HG03521 (cell line): ENCODE measurements around the gene PIK3R1.

ENCODE experiments used
- ATAC-seq: cut with Tn5 transposase; IDR thresholded peaks from one replicate; pipeline ENCODE4 v1.9.1; 2021; ENCODE audit warnings: mild to moderate bottlenecking, moderate library complexity; ENCODE audit not compliant: unreplicated experiment

The PIK3R1 gene

DNA sequence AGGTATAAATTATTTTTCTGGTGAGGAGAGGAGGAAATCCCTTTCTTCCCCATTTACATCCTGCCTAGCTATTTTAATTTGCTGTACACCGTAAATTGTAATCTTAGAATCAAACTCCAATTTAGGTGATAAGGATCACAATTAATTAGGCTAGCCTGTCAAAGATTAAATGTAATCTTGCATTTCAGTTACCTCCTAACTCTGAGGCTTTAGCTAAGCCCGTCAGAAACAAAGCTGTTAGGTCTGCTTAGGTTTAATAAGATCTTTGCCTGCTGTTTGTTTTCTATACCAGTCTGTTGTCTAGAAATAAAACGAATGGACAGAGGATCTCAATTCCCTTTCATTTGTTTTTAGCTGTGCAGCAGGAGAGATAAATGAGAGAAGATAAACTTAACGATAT lies 51.5 kb downstream of the PIK3R1 start:
- ATAC-seq: no peak

DNA sequence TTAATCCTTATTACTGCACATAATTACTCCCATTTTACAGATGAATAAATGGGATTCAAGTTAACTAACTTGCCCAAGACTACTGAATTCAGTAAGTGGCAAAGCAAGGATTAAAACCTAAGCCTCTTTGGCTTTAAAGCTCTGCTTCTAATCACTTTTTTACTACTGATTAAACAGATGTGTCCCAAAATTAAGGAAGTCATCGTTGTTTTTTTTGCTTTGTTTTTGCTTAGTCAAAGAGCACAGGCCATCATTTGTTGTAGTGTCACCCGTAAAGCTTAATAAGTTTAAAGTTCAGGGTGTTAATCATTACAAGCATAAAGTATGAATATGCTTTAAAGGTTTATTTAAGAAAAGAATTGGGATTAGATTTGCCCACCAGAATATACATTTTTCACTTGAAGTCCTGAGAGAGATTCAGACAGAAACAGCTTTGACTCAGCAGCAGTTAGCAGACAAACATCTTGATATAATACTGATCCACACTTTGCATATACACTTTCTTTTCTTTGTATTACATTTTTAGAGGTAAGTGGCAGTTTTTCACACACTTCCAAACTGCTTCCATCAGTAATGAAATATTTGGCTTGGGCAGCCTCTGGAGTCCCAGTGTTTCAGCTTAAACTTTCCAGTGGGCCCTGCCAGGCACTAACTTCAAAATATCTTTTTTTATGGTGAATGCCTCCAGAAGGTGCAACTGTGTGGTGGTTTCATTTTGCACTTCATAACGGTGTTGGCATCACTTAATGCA lies 52.7 kb downstream of the PIK3R1 start:
- no peak for ATAC-seq

DNA sequence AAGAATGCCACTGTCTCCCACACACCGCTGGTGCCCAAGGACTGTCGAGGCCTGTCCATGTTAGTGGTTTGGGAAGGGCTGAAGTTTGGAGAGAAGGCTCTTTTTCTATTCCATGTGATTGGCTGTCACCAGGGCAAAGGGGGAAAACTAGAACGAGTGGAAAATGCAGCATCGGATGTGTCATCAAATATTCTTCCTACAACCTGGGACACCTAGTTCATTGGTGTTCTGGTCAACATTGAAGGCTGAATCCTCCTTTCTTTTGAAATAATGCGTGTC lies 53.2 kb downstream of the PIK3R1 start:
- ATAC-seq: no peak

DNA sequence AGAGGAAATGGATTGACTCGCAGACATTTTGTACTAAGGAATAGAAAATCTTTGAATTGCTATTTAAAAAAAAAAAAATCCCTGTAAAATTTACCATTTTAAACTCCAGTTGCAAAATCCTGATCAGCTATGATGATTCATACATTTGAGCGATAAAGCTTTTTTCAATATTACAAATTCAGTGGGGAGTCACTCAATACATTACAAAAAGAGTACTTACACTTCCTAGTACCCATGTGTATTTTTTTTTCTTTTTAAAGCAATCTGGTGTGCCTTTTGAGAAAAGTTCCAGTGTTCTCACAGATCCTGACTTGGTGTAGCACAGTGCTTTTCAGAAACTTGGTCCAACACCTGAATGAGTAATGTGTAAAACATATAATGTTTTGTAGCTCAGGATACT lies 54.3 kb downstream of the PIK3R1 start:
- ATAC-seq: no peak

DNA sequence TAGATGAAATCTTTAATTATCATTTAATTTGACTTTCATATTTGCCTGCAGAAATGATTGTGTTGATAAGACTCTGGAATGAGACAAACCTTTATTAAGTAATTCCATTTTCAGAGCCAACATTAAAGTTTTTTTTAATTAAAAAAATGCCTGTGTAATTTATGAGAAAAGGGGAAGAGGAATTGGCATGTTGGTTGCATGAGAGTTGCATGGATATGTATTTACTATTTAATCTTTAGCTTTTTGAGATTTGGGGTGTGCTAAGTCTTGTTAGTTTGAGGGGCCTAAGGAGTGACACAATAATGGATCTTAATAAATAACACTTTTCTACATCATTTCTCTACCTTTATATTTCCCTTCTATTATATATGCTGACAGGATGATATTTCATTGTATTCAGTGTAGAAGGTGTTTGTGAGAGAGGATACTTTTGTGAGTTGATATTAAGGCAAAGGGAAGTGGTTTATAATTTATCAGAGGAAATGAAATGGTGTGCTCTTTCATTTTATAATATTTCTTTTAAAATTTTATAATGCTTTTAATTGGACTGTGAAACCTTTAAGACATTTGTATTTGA lies 54.9 kb downstream of the PIK3R1 start:
- ATAC-seq: no peak

DNA sequence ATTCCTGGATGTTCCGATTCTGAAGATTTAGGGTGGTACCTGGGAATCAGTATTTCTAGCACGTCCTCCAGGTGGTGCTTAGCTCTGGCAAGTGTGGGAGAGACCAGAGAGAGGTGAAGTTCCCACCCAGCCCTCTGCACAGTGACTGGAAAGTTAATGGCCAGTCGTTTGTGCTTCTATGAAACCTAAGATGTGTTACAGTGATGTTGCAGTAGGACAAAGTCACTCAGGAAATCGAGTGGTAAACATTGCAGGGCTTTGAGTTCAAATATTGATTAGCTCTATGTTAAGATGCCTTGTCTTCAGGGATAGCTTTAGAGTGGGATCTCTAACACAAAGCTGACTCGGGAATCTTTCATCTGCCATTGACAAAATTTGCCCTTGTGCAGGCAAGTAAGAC lies 55.6 kb downstream of the PIK3R1 start:
- no peak for ATAC-seq

DNA sequence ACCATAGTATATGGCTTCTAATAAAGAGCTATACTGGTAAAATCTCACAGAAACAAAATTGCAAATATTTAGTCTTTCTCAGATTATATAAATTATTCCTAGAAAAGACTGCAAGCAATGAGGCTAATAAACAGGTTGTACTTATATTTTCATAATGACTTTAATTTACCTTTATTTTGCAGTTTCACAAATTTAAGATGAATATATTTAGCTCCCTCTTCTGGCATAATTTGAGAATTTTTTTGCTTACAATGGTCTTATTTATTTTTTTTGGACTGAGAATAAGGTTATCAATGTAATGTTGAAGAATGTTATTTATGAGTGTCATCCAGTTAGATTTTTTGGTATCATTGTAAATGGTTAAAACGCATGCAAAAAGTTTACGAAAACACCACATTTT lies 56.7 kb downstream of the PIK3R1 start:
- no peak for ATAC-seq

DNA sequence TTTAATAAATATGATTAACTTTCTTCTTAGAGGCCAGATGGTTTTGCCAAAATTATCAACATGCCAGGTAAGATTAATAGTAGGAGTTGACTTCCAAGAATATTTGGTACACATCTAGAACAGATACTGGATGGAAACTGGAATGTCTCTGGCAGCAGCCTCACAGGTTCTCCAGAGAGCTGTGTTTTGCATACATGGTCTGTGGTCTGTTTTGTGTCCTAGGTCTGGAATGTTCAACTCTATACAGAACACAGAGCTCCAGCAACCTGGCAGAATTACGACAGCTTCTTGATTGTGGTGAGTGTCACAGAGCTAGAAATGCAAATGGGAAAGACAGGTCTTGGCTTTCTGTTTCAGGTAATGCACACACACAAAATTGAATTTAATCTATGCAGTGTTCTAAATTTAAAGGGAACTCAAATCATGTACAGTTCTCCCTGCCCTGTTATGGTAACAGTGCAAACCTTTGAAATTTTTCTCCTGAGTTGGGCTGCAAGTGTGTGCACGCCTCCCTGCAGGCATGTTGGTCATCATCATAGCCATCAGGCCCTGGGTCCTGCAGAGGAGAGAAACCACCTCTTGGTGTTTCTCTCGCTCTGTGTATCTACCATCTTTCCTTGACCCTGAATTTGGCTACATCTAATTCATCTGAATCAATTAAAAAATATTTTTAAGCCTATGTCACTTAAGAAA lies 58.3 kb downstream of the PIK3R1 start:
- ATAC-seq: peak; percentile 63

DNA sequence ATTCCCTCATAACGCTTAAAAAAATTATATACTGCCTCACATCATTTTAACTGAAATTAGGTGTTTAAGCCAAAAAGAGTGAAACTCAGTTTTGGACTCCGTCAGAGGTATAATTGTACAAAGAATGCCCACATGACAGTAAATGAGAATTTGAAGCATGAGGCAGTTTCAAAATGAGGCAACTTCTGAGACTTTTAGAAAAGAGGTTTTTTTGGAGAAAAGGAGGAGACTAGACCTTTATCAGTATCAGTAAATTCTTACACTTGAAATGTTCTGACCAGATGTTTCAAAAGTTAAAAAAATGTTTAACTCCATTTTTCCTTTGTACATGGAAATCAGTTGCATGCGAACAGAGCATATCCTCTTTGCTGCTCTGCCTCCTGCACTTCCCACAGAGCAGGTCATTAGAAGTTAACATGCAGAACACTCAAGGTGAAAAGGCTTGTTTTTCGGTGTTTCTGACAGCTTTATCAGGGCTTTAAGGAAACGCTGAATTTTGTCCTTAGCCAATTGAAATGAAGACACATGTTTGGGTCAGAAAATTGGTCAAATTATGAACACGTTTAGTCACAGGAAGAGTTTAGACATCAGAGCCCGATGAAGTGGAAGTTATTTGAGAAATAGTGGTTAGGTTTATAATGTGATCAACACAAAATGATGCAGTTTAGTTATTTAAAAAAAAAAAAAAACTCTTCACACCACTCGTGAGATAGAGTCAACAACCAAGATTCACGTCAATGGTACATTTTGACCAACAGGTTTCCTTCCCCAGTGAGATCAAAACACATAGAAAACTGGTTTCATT lies 59.5 kb downstream of the PIK3R1 start:
- no peak for ATAC-seq

DNA sequence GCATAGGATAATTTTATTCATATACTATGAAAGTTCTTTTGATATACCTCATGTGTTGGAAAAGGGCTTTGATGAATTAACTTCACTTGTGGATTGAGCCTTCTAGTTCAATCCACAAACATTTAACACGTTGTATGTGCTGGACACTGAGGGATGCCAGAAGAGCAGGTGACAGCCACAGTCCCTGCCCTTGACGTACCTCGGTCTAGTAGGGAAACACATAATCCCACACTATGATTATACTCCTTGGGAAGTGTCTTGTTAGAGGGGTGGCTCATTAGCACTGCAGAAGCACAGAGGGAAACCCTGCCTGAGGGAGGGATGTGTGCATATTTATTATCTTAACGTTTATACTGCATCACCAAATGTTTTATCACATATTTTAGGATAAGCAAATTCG lies 61.2 kb downstream of the PIK3R1 start:
- ATAC-seq: no peak

DNA sequence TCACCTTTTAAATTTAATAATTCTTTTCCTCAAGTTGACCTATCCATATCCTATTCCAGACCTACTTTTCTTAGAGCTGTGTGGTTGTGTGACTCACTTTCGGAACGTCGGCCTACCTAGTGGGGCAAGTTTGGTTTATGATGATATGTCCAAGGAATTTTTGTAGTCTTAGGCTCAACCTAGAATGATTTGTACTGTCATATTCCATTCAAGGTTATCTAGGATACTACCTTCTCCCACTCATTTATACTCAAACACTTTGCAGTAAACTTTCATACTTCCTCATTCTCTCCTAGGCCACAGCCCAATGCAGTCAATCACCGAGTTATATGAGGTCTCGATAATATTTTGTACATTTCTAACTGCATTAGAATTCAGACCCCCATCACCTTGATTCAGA lies 61.9 kb downstream of the PIK3R1 start:
- no peak for ATAC-seq

DNA sequence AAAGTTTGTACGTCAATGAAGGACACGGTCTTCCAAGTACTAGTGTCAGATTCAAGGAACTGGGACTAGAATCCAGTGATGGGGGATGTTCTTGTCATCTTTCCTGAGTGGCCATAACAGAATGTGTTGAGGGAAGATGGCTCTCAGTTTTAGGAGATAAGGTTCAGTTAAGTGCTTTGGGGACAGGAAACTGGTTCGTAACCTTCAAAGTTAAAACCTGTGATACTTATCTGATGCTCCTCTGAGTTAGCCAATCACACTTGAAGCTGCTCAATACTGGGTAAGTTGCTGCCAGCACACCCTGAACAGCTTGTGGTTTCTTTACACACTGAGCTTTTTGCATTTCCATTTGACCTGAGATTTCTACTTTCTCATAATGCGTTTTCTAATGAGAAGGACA lies 64.4 kb downstream of the PIK3R1 start:
- no peak for ATAC-seq

DNA sequence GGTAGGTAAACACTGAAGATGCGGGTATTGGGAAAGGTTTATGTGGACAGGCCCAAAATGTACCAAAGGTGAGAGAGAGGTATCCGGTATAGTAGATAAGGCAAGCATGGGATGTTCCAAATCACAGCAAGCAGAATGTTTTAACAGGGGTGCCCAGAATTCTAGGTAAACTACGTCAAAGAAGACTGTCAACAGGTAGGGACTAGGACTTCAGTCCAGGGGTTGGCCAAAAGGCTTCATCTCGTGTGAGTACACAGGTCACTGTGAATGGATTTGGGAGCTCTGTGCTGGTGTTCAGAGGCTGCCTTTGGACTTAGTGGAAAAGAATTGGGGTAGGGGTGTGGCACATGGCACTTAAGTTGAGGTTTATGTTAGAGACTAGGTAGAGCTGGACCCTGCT lies 66.4 kb downstream of the PIK3R1 start:
- no peak for ATAC-seq

DNA sequence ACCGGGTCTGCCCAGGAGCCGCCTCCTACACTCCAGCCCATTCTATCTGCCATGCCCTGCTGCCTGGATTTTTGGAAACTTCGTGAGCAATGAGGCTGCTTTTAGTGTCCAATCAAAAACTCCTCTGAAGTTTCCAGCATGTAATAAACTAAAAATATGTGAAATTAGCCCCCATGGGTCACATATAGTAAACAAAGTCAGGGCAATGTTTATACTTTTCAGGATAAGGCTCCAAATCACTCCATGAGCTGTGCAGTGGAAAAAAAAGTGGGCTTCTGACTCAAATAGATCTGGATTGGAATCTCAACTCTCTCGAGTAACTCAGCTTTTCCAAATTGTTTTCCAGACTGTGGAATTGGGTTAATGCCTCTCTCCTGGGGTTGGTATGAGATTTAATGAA lies 68.2 kb downstream of the PIK3R1 start:
- ATAC-seq: no peak

DNA sequence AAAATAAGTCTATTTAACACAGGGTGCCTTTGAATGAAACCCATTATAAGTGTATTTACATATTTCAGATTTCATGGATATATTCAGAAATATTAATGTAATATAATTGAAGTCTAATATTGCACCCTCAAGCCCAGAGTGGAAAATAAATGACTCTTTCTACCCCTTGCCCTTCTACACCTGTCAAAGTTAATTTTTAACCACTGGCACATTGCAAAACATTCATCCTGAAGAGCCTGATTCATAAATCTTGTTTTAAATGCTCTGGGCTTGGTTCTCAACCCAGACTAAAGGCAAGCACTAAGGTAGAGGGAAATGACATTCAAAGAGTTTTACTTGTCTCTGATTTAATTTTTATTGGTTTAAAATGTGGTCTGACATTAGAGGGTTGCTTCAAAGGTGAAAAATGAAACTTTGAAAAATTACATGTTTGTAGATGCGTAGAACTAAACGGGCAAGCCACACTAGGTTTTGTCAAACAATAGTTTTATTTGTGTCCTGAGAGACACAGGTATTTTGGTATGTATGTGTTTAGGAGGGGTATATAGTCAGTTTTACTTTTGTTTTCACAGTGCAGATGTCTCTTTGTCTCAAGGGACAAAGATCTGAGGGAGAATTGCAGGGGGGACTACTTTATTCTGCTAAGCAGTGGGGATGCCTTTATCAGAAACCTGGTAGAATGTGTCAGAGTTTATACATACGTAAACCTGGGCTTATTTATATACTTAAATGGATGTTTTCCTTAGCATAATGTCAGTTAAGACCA lies 69.7 kb downstream of the PIK3R1 start:
- no peak for ATAC-seq

DNA sequence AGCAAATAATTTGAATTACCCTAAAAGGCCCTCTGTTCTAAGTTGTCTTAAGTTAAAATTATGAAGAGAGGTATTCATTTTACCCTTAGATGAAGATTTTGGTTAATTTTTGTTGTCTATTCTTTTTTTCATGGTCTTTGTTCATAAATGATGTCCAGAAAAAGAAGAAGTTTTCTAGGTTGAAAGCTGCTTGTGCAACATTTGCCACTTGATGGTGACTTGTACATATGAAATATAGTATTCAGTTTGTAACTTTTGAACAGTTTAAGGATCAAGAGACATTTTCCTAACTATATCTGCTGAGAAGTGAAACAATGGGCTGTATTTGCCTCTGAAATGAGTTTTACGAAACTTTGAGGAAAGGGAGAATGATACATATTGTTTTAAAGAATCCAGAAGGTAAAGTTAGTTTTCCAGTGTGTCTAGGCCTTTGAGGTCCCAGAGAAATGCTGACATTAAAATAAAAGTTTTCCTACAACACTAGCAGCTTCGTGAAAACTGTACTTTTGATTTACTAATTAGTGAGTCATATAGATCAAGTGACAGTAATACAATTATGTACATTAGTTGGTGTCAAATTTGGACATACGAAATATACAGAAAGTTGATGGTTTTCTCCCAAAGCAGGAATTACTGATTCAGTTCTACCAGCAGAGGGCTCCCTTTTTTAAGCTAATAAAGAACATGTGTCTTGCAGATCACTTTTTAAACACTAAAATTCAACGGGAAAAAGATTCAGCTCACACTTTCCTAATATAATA lies 70.5 kb downstream of the PIK3R1 start:
- ATAC-seq: no peak

DNA sequence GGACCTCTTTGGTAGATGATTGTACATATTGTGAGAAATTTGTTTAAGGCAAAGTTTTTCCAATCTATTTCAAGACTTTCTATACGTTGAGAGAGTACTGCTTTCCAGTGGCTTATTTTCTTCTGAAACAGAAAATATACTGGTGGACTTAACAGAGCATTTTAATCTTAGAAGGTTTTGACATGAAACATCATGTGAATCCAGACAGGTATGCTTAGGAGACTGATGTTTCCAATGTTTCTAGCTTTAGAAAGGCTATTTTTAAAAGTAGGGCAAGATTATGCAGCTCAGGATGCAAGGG lies 71.0 kb downstream of the PIK3R1 start:
- no peak for ATAC-seq

DNA sequence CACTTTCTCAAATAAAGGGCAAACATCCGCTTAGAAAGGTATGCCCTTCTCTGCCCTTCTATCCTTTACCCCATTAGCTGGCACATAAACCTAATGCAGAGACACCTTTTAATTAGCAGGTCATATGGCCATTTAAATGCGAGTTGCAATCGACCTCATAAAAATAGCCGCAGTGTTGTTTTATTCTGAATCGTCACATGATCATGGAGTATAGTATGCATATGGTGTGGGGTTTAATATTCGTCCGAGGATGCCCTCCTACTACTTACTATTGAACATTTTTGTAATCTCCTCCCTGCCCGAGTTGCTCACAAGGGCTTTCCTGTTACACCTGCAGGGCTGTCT lies 72.0 kb downstream of the PIK3R1 start:
- ATAC-seq: no peak

DNA sequence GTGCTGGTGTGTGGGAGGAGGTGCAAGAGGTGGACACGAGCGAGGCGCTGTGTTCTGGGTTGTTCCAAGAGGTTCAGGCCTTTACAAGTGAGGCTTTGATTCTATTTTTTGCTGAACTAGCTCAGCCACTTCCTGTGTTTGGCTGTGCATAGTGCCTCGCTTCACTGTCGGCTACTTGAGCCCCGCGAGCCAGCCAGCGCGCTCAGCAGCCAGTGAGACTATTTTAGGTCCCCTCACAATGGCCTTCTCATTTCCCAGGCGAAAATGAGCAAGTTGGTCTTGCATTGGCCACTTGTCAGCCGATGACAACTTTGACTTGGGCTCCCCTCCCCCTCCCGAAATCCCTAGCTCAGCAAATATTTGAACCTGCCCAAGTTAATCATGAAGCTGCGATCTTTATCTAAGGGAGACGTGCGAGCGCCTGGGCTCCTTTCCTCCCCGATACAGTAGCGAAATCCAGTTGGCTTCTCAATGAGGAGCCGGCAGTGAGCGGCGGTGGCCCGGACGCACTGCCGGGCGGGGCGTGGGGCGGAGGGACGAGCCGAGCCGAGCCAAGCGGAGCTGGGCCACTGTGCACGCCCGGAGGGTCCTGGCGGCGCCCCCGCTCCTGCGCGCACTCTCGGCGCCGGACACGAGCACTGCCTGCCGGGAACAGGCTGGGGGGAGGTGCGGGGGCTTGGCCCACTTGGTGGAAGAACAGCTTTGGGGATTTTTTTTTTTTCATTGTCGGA lies 72.6 kb downstream of the PIK3R1 start:
- peak; percentile 62 for ATAC-seq

DNA sequence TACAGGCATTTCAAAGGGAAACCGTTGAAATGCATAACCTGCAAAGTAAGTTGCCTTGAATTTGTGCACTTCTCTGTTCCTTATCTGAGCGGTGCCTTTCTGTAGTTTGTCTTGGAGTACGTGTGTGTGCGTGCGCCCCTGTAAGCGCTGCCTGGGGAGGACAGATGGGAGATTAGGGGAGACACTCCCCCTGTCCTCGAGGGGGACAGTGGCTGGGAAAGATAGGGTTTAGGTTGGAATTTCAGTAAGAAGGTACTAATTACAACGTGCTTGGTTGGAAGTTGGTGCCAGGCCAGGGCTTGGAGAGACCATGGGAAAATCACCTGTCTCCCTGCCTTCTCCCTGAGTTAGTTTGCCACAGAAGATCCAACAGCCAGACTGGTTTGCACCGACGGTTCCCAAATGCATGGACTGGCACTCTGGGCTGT lies 73.2 kb downstream of the PIK3R1 start:
- ATAC-seq: peak; percentile 5
